Fibroblast of skin of scalp (primary cell): ENCODE data around the gene HFM1.
A peak's percentile ranks its signal among the peaks of the same experiment; 100 is the strongest.
"Not testable (repeated sequence)": the region's sequence is repeated elsewhere in the genome, so short reads cannot be mapped to it uniquely, and the experiment has no call there.

Experiments
- DNase-seq: peaks from one replicate; pipeline ENCODE4 v3.0.0-alpha.2; 2013

Gene HFM1

GRCh38 chr1:91346824-91347223 lies 57.8 kb downstream of the HFM1 start:
- no peak for DNase-seq

GRCh38 chr1:91345395-91346005 lies 59.1 kb downstream of the HFM1 start:
- no peak for DNase-seq

GRCh38 chr1:91338501-91338900 lies 66.1 kb downstream of the HFM1 start:
- DNase-seq = no peak

GRCh38 chr1:91335603-91336002 lies 69.0 kb downstream of the HFM1 start:
- DNase-seq = no peak

DNA sequence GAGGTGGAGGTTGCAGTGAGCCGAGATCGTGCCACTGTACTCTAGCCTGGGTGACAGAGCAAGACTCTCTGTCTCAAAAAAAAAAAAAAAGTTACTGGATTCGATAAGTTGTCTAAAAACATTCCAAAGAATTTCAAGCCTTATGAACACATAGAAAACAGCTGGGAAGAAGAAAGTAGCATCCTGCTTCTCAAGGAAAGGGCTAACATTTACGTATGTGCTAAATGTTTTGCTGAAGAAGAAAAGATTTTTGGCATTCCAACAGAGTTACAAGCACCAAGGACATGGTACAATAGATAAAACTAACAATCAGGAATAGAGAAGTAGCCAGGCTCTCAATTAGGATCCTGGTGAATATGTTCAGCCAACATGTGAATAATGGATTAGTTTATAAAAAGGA lies 69.8 kb downstream of the HFM1 start:
- peak; percentile 59 for DNase-seq

DNA sequence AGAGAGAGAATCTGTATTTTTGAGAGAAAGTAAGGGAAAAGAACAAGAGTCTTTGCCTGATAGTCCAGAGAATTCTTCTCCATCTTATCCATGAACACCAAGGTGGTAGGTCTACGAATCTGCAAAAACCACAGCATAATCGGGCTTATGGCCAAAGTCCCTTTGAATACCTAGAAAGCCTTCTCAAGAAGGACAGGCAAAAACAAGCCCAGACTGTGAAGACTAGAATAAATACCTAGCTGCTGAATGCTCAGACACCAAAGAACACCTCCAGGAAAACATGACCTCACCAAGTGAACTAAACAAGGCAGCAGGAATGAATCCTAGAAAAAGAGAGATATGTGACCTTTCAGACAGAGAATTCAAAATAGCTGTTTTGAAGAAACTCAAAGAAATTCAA lies 79.2 kb downstream of the HFM1 start:
- DNase-seq = no peak

DNA sequence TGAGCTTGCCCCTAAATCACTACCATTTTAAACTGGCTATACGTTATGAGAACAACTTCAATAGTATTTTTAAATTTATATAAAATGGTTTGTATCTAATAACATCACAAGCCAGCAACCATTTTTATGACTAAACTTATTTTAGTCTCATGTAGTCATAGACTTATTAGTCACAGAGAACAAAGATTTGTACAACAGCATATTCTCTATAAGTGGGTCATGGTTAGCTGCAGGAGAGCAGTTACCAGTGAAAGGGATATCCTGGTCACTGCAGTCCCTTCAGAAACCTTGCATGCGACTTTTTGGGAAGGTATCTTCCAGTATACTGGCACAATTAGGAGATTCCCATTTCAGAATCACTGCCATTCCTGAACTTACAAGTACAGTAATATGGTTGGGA lies 90.0 kb downstream of the HFM1 start:
- DNase-seq = no peak

DNA sequence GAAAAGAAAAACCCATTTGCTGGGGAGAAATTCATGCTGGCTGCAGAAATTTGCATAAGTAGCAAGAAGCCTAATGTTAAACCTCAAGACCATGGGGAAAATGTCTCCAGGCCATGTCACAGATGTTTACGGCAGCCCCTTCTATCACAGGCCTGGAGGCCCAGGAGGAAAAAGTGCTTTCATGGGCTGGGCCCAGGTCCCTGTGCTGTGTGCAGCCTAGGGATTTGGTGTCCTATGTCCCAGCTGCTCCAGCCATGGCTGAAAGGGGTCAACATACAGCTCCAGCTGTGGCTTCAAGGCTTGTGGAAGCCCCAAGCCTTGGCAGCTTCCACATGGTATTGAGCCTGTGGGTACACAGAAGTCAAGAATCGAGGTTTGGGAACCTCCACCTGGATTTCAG lies 93.0 kb downstream of the HFM1 start:
- no peak for DNase-seq

- DNase-seq = no peak
These were observed 96.1 kb downstream of the HFM1 start for GRCh38 chr1:91308544-91308943.

DNA sequence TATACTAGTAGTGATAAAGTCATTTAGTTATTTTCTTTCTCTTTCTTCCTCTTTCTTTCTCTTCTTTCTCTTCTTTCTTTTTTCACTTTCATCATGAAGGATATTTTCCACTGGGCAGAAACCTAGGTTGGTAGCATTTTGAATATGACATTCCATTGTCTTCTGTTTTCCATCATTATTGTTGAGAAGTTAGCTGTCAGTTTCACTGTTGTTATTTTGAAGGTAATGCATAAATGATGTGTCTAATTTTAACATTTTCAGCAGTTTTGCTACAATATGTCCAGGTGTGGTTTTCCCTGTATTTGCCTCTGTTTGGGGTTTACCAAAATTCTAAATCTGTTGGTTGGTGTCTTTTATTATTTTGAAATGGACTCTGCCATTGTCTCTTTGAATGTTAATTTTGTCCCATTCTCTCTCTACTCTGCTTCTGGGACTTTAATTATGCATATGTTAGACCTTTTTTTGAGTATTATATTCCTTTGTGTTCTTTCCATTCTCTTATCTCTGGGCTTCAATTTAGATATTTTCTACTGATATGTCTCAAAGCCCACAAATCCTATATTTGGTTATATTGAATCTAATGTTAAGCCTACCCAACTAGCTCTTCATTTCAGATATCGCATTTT lies 96.7 kb downstream of the HFM1 start:
- no peak for DNase-seq

DNA sequence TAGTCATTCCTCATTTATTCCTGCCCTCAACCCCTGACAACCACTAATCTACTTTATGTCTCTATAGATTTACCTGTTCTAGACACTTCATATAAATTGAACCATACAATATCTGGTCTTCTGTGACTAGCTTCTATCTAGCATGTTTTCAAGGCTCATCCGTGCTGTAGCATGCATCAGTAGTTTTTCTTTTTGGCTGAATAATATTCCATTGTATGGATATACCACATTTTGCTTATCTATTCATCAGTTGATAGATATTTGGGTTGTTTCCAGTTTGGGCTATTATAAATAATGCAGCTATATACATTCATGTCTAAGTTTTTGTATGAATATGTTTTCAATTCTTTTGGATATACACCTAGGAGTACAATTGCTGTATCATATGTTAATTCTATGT lies 101.5 kb downstream of the HFM1 start:
- no peak for DNase-seq

- DNase-seq = not testable (repeated sequence)
These were observed 115.6 kb downstream of the HFM1 start for GRCh38 chr1:91288843-91289553.

DNA sequence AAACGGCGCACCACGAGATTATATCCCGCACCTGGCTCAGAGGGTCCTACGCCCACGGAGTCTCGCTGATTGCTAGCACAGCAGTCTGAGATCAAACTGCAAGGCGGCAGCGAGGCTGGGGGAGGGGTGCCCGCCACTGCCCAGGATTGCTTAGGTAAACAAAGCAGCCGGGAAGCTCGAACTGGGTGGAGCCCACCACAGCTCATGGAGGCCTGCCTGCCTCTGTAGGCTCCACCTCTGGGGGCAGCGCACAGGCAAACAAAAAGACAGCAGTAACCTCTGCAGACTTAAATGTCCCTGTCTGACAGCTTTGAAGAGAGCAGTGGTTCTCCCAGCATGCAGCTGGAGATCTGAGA lies 117.7 kb downstream of the HFM1 start:
- not testable (repeated sequence) for DNase-seq

DNA sequence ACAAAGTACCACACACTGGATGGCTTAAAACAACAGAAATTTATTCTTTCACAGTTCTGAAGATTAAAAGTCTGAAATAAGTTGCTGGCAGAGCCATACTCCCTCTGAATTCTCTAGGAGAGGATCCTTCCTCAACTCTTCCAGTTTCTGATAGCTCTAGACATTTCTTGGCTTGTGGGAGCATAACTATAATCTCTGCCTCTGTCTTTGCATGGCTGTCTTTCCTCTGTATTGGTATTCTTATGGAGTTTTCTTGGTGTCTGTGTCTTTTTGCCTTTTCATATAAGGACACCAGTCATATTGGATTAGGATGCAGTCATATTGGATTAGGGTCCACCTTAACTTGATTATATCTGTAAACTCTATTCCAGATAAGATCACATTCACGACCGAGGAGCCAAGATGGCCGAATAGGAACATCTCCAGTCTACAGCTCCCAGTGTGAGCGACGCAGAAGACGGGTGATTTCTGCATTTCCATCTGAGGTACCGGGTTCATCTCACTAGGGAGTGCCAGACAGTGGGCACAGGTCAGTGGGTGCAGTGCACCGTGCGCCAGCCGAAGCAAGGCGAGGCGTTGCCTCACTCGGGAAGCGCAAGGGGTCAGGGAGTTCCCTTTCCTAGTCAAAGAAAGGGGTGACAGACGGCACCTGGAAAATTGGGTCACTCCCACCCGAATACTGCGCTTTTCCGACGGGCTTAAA lies 118.2 kb downstream of the HFM1 start:
- DNase-seq = not testable (repeated sequence)

DNA sequence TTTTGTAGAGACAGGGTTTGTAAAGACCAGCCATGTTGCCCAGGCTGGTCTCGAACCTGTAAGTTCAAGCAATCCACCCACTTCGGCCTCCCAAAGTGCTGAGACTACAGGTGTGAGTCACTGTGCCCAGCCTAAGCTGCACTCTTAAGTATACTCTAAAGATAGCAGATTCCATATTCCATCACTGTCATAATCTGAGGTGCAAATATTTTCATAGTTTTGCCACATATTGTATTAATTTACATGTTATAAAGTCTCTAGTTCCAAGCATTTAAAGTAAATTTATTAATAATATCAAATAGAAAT lies 121.3 kb downstream of the HFM1 start:
- no peak for DNase-seq

DNA sequence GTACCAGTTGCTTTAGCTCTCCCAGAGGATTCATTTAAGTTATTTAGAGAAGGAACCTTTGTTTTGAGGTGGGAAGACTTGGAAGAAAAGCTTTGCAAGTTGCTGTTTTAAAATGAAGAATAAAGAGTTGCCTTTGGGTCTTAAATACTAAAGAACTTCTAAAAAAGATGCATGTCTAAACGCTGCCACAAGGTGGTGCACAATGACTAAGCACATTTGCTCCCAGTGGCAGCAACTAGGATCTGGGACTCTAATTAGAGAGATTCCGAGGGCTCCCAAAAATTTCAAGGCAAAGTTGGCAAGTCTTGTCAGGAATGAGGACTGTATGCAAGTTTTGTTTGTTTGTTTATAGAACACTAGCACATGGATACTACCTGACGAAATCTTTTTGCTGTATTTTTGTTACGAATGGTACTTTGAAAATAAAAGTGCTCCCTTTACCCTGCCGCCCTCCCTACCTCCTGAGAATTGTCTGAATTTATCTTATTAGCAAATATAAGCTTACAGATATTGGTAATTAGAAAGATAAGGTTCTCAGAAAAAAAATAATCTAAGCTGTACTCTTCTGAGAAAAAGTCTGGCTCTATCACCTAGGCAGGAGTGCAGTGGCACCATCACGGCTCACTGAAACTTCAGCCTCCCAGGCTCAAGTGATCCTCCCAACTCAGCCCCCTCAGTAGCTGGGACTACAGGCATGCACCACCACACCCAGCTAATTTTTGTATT lies 121.8 kb downstream of the HFM1 start:
- DNase-seq = peak; percentile 78

- DNase-seq = no peak
These were observed 122.9 kb downstream of the HFM1 start for GRCh38 chr1:91281782-91282181.

DNA sequence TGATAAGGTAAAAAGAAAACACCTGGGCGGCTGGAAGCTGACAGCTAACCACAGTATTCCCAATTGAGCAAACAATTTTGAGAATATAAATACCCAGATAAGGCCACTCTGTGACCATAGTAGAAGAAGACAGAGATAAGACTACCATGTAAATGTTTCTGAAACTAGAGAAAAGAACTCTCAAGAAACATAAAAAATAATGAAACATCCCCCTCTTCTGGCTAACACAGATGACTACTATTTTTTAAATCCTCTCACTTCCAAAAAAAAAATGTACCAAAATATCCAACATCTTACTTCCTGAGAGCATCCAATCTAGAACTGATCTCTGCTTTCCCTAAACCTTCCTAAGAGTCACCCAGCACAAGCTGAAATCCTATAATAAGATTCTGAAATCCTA lies 125.9 kb downstream of the HFM1 start:
- peak; percentile 22 for DNase-seq

DNA sequence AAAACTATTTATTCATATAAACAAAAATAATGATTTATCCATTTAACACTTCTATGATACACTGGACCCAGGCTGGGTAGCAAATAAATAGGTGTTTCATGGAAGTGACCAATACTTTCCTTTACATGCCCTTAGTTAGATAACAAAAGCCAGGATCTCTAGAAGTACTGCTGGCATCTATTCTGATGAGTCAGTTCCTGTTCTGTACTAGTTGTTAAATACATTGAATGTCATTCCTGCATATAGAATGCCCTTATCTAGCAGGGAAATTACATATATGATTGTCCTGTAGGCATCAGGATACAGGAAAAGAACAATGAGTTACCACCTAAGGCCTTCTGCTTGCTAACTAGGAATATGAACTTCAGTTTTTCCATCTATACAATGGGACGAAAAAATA lies 130.8 kb downstream of the HFM1 start:
- DNase-seq = no peak

DNA sequence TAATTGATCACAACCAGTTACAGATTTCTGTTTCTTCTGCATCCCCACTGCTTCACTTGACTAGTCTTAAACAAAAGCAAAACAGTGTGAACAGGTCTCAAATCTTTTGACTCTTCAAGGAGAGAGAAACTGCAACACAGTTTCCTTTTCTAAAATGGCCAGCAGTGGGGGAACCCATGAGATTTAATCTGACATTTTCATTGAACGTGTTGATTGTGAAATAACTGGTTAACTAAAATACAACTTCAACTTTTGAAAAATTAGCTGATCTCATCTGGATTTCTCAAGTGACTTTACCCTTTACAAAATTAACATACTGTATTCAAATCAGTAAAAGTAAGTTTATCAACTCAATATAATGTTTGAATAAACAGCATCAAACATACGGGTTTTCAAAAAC lies 143.0 kb downstream of the HFM1 start:
- DNase-seq = no peak

DNA sequence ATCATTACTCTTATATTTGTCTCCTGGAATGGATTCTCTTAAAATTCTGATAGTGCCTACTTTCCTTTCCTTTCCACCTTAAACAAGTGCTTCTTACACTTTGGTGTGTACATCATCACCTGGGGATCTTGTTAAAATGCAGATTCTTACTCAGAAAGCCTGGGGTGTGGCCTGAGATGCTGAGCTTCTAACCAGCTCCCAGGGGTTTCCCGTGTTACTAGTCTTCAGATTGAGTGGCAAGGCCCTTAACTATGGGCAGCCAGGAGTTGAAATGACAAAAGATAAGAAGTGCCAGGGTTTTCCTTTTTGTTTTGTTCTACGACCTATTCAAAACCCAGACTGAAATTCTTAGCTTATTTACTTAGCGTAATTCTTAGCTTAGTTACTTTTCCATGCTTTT lies 159.2 kb downstream of the HFM1 start:
- DNase-seq = no peak

GRCh38 chr1:91244737-91245136 lies 159.9 kb downstream of the HFM1 start:
- DNase-seq = no peak

- DNase-seq = no peak
These were observed 161.5 kb downstream of the HFM1 start for GRCh38 chr1:91243171-91243570.
